Uterus (tissue), 2 donors: ENCODE results near the gene IBSP.

ENCODE experiments used
- CTCF ChIP-seq, 4 experiments: fragments of 200-600 bp in 2 of 4; fragments of 450-650 bp in 2 of 4; sonication (generic) in 2 of 4; IDR thresholded peaks; one replicate each; pipeline ENCODE4 v1.5.1; 2016 to 2019; ENCODE audit warnings: antibody characterized with exemption in 4 of 4, mild to moderate bottlenecking in 2 of 4, moderate library complexity in 1 of 4
- POLR2A ChIP-seq, 2 donors: fragments of 450-650 bp; IDR thresholded peaks; one replicate each; pipeline ENCODE4 v1.6.1; 2016; ENCODE audit warnings: antibody characterized with exemption in 2 of 2, mild to moderate bottlenecking in 1 of 2, moderate library complexity in 1 of 2

GRCh38 chr4:87823200-87823599 is 23.8 kb downstream of the IBSP start:
- TF ChIP-seq POLR2A (IDR thresholded peaks at IDR 0.05) (no peak), CTCF (IDR thresholded peaks at IDR 0.05) (no peak)
